ENCODE measurements around the gene GJC2. TPM values are rescaled to one million over a fixed set of nuclear protein-coding genes. Genes with fewer than 3 reads are reported as not detected.
"Not testable (repeated sequence)": the region's sequence is repeated elsewhere in the genome, so short reads cannot be mapped to it uniquely, and the experiment has no call there.

Gene GJC2
- total and polyA plus RNA-seq, 4 donors, result 1.5 to 6.7 (median 2.6) TPM

GRCh38 chr1:228172591-228173527, 23.1 kb downstream of the GJC2 start:
- Histone ChIP-seq H3K9me3 (ENCODE audit: control insufficient read depth in 4 of 4, insufficient read depth in 3 of 4, low read length in 3 of 4) (no peaks in the 10 kb centered on the region), H3K36me3 (ENCODE audit: control insufficient read depth in 4 of 4, insufficient read depth in 4 of 4, low read length in 4 of 4) (peaks cover 0 to 19% (median 11%) of the 10 kb centered on the region in 4 donors), H3K9ac (ENCODE audit: insufficient read depth in 1 of 2, low read length in 2 of 2) (no peak overlapping the region), H3K4me3 (no peak overlapping the region), H3K27ac (ENCODE audit: low read depth in 1 of 2, low read length in 1 of 2) (no peak overlapping the region), H3K27me3 (ENCODE audit: control insufficient read depth in 3 of 3, insufficient read depth in 3 of 3, low read length in 2 of 3) (no peaks in the 10 kb centered on the region), H3K4me1 (ENCODE audit: control insufficient read depth in 5 of 5, insufficient read depth in 5 of 5, low read length in 5 of 5) (peaks cover 0 to 13% (median 0%) of the 10 kb centered on the region in 5 donors)
- TF ChIP-seq CTCF (IDR thresholded peaks at IDR 0.05; ENCODE audit: control extremely low read depth, extremely low read depth), result no peak
- ATAC-seq (ENCODE audit: insufficient read depth, low FRiP score) (no peak), DNase-seq (no peak)
- 86 to 91% methylated on average over 21 of the region's 21 CpGs for WGBS, 2 donors

GRCh38 chr1:228173528-228174481, 24.1 kb downstream of the GJC2 start:
- 68 to 81% methylated on average over 29 to 35 of the region's 69 CpGs for WGBS, 2 donors
- ATAC-seq (ENCODE audit: insufficient read depth, low FRiP score); H3K4me3 ChIP-seq; H3K9ac ChIP-seq (ENCODE audit: insufficient read depth in 1 of 2, low read length in 2 of 2); H3K9me3 ChIP-seq (ENCODE audit: control insufficient read depth in 4 of 4, insufficient read depth in 3 of 4, low read length in 3 of 4); H3K27me3 ChIP-seq (ENCODE audit: control insufficient read depth in 3 of 3, insufficient read depth in 3 of 3, low read length in 2 of 3): not testable (repeated sequence)
- peaks cover 0 to 13% (median 0%) of the 10 kb centered on the region in 5 donors for H3K4me1 ChIP-seq (ENCODE audit: control insufficient read depth in 5 of 5, insufficient read depth in 5 of 5, low read length in 5 of 5)
- H3K27ac ChIP-seq (ENCODE audit: low read depth in 1 of 2, low read length in 1 of 2), result peak overlapping the region in 1 of 2 donors; percentile 3
- H3K36me3 ChIP-seq (ENCODE audit: control insufficient read depth in 4 of 4, insufficient read depth in 4 of 4, low read length in 4 of 4), result peaks cover 0 to 16% (median 10%) of the 10 kb centered on the region in 4 donors
- peak in 1 of 3 donors; percentile 44 for DNase-seq

GRCh38 chr1:228174482-228175315, 25.0 kb downstream of the GJC2 start:
- Histone ChIP-seq H3K9me3 (ENCODE audit: control insufficient read depth in 4 of 4, insufficient read depth in 3 of 4, low read length in 3 of 4) (no peaks in the 10 kb centered on the region), H3K27me3 (ENCODE audit: control insufficient read depth in 3 of 3, insufficient read depth in 3 of 3, low read length in 2 of 3) (no peaks in the 10 kb centered on the region), H3K4me3 (peak overlapping the region; percentile 11), H3K9ac (ENCODE audit: insufficient read depth in 1 of 2, low read length in 2 of 2) (no peak overlapping the region), H3K4me1 (ENCODE audit: control insufficient read depth in 5 of 5, insufficient read depth in 5 of 5, low read length in 5 of 5) (peaks cover 0 to 13% (median 0%) of the 10 kb centered on the region in 5 donors), H3K36me3 (ENCODE audit: control insufficient read depth in 4 of 4, insufficient read depth in 4 of 4, low read length in 4 of 4) (peaks cover 0 to 16% (median 10%) of the 10 kb centered on the region in 4 donors), H3K27ac (ENCODE audit: low read depth in 1 of 2, low read length in 1 of 2) (peak overlapping the region in 1 of 2 donors; percentile 37)
- no peak for ATAC-seq (ENCODE audit: insufficient read depth, low FRiP score)
- TF ChIP-seq CTCF (IDR thresholded peaks at IDR 0.05; ENCODE audit: control extremely low read depth, extremely low read depth), result no peak
- DNase-seq, result peak in 1 of 3 donors; percentile 36
- 88 to 90% methylated on average over 50 to 52 of the region's 52 CpGs for WGBS, 2 donors

All from lung (tissue), 12 donors.